Keratinocyte (primary cell): Measurements from ENCODE around the gene GJC3.

Experiments
- CTCF ChIP-seq, 3 experiments: IDR thresholded peaks in 1 of 3; conservative IDR thresholded peaks in 1 of 3; optimal IDR thresholded peaks in 1 of 3; 2 replicates in 2 of 3; 3 replicates in 1 of 3; pipeline versions ENCODE3 to v1.5.1; 2011; ENCODE audit warnings: low read length in 3 of 3, mild to moderate bottlenecking in 3 of 3, moderate library complexity in 2 of 3, control low read depth in 1 of 3, inconsistent platforms in 1 of 3; ENCODE audit not compliant: insufficient read depth in 2 of 3; ENCODE audit errors: extremely low read depth in 1 of 3
- EZH2 ChIP-seq: IDR thresholded peaks from one replicate; pipeline ENCODE4 v1.6.1; 2012; ENCODE audit warnings: inconsistent platforms, mild to moderate bottlenecking, low read length, moderate library complexity

DNA sequence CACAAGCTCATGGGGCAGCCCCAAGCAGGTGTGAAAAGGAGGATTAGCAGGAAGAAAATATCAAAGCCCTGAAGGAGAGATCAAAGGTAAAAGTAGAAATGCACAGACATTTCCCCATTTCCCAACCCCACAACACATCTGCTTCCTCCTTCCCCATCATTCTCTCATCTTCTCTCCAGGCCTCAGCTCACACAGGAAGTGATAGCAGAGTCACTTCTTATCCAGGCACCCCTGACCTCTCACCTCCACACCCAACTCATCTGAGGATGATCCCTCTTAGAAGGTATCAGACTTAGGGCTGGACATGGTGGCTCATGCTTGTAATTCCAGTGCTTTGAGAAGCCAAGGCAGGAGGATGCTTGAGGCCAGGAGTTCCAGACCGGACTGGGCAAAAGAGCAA, 18.2 kb upstream of the GJC3 start:
- TF ChIP-seq CTCF (optimal IDR thresholded peaks at IDR 0.05 in 1 of 3, IDR thresholded peaks at IDR 0.05 in 1 of 3, conservative IDR thresholded peaks at IDR 0.05 in 1 of 3; ENCODE audit: extremely low read depth in 1 of 3, insufficient read depth in 2 of 3, low read length in 3 of 3) (no peak), EZH2 (no peak)
